Measurements from ENCODE around the gene PIEZO1. TPM values are rescaled to one million over a fixed set of nuclear protein-coding genes. Genes with fewer than 3 reads are reported as not detected.

The PIEZO1 gene
- total RNA-seq, 5 donors from 2014 or later (not counting 1 experiment from before 2014, with no cell fraction given), result 139 to 274 (median 240) TPM

DNA sequence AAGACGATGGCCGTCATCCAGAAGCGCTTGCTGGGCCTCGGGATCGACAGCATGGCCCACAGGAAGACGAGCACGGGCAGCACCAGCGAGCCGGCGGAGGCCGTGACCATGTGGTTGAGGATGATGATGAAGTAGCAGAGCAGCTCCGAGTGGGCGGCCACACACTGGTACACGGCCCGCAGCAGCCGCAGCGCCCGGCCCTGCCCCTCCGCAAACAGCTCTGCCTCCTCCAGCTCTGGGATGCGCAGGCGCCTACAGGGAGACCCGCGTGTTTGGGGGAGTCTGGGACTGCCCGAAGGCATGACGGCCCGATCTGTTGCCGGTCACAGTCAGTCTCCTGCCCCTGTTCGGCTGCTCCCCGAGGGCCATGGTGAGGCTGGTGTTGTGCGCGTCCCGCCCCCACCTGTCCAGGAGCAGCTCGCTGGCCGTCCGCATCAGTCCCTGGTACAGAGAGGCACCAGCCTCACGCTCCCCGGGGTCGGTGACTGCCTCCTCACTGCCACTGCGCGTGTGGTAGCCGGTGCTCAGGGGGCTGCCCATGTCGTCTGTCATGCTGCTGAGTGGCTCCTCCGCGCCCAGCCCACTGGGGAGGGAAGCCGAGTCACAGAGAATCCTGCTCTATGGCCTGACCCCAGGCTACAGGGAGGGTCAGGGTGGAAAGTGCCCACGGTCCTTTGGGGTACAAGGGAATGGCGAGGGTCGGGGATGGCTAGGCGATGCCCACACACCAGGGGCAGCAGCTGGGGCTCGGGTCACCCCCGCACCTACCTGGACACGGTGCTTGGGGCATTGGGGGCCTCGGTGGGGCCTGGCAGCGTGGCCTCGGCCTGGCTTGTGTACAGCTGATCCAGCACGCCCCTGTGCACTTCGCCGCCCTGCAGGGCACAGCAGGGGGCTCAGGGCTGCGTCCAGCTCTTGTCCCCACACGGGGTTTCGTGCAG, 62.9 kb downstream of the PIEZO1 start:
- H3K4me3 ChIP-seq (ENCODE audit: control insufficient read depth in 1 of 2, extremely low read depth in 1 of 2, low read length in 1 of 2), result no peak overlapping the region
- no peaks in the 10 kb centered on the region for H3K27me3 ChIP-seq (replicated peaks in 1 of 2; ENCODE audit: control insufficient read depth in 2 of 2, extremely low read depth in 1 of 2, insufficient read depth in 2 of 2, low read length in 1 of 2)
- H3K9me3 ChIP-seq, result no peaks in the 10 kb centered on the region
- H3K36me3 ChIP-seq (ENCODE audit: control insufficient read depth in 2 of 2, extremely low read depth in 1 of 2, insufficient read depth in 1 of 2, low read length in 1 of 2), result peaks cover 46 to 93% of the 10 kb centered on the region in 2 donors
- H3K9me3 Mint-ChIP-seq, result no peaks in the 10 kb centered on the region
- 96% methylated on average over 51 of the region's 61 CpGs for WGBS (ENCODE audit: insufficient coverage)
- H3K27me3 Mint-ChIP-seq, result no peaks in the 10 kb centered on the region
- H3K4me1 Mint-ChIP-seq, result peaks cover 0 to 2% (median 0%) of the 10 kb centered on the region in 3 donors
- ChIA-PET CTCF (no interaction called here), POLR2A (no interaction called here)
- peaks cover 28% of the 10 kb centered on the region for H3K36me3 Mint-ChIP-seq
- no peak for DNase-seq
- ATAC-seq (replicated peaks in 1 of 4), result no peak
- no peak overlapping the region for H3K27ac ChIP-seq (ENCODE audit: low read length)
- no peak overlapping the region for H3K4me3 Mint-ChIP-seq
- H3K4me1 ChIP-seq (ENCODE audit: control insufficient read depth in 1 of 2, extremely low read depth in 1 of 2, insufficient read depth in 2 of 2, low read length in 2 of 2), result peaks cover 0 to 5% of the 10 kb centered on the region in 2 experiments
- H3K27ac Mint-ChIP-seq, result no peak overlapping the region

- no peaks in the 10 kb centered on the region for H3K27me3 ChIP-seq (replicated peaks in 1 of 2; ENCODE audit: control insufficient read depth in 2 of 2, extremely low read depth in 1 of 2, insufficient read depth in 2 of 2, low read length in 1 of 2)
- no peaks in the 10 kb centered on the region for H3K9me3 Mint-ChIP-seq
- ATAC-seq (replicated peaks in 1 of 4) (no peak), DNase-seq (no peak)
- peaks cover 0 to 5% of the 10 kb centered on the region in 2 experiments for H3K4me1 ChIP-seq (ENCODE audit: control insufficient read depth in 1 of 2, extremely low read depth in 1 of 2, insufficient read depth in 2 of 2, low read length in 2 of 2)
- ChIA-PET CTCF (no interaction called here), POLR2A (no interaction called here)
- H3K27me3 Mint-ChIP-seq, result no peaks in the 10 kb centered on the region
- WGBS (ENCODE audit: insufficient coverage), result 94% methylated on average over 15 of the region's 17 CpGs
- H3K9me3 ChIP-seq, result no peaks in the 10 kb centered on the region
- no peak overlapping the region for H3K4me3 Mint-ChIP-seq
- H3K4me1 Mint-ChIP-seq, result peaks cover 0 to 2% (median 0%) of the 10 kb centered on the region in 3 donors
- H3K36me3 Mint-ChIP-seq, result peaks cover 30% of the 10 kb centered on the region
- no peak overlapping the region for H3K27ac Mint-ChIP-seq
- peaks cover 46 to 95% of the 10 kb centered on the region in 2 donors for H3K36me3 ChIP-seq (ENCODE audit: control insufficient read depth in 2 of 2, extremely low read depth in 1 of 2, insufficient read depth in 1 of 2, low read length in 1 of 2)
- no peak overlapping the region for H3K4me3 ChIP-seq (ENCODE audit: control insufficient read depth in 1 of 2, extremely low read depth in 1 of 2, low read length in 1 of 2)
- H3K27ac ChIP-seq (ENCODE audit: low read length), result no peak overlapping the region
These were observed 63.8 kb downstream of the PIEZO1 start for GRCh38 chr16:88721236-88721635.

GRCh38 chr16:88720396-88720970, 64.5 kb downstream of the PIEZO1 start:
- peaks cover 48 to 95% of the 10 kb centered on the region in 2 donors for H3K36me3 ChIP-seq (ENCODE audit: control insufficient read depth in 2 of 2, extremely low read depth in 1 of 2, insufficient read depth in 1 of 2, low read length in 1 of 2)
- Mint-ChIP-seq H3K4me3 (no peak overlapping the region), H3K4me1 (peaks cover 0 to 2% (median 0%) of the 10 kb centered on the region in 3 donors), H3K27ac (peak overlapping the region in 1 of 2 donors; percentile 39), H3K36me3 (peaks cover 28% of the 10 kb centered on the region), H3K27me3 (no peaks in the 10 kb centered on the region), H3K9me3 (no peaks in the 10 kb centered on the region)
- no peaks in the 10 kb centered on the region for H3K9me3 ChIP-seq
- H3K27me3 ChIP-seq (replicated peaks in 1 of 2; ENCODE audit: control insufficient read depth in 2 of 2, extremely low read depth in 1 of 2, insufficient read depth in 2 of 2, low read length in 1 of 2), result no peaks in the 10 kb centered on the region
- DNase-seq (no peak), ATAC-seq (replicated peaks in 1 of 4) (no peak)
- H3K4me3 ChIP-seq (ENCODE audit: control insufficient read depth in 1 of 2, extremely low read depth in 1 of 2, low read length in 1 of 2), result no peak overlapping the region
- ChIA-PET POLR2A (no interaction called here), CTCF (no interaction called here)
- H3K4me1 ChIP-seq (ENCODE audit: control insufficient read depth in 1 of 2, extremely low read depth in 1 of 2, insufficient read depth in 2 of 2, low read length in 2 of 2), result peaks cover 0 to 3% of the 10 kb centered on the region in 2 experiments
- no peak overlapping the region for H3K27ac ChIP-seq (ENCODE audit: low read length)
- WGBS (ENCODE audit: insufficient coverage), result 84% methylated on average over 8 of the region's 23 CpGs

DNA sequence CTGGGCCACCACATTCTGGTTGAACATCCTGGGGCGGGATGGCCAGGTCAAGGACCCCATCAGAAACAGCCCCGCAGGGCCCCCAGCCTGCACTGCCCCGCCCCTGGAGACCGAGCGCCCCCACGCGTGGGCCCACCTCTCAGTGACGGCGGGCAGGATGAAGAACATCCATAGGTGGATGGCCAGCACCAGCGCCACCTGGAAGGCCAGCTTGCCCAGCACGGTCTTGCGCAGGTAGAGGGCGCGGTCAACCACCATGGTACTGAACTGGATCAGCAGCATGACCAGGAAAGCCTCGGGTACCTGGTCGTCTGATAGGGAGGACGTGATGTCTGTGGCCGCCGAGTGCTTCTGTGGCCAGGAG, 65.1 kb downstream of the PIEZO1 start:
- H3K4me3 ChIP-seq (ENCODE audit: control insufficient read depth in 1 of 2, extremely low read depth in 1 of 2, low read length in 1 of 2), result no peak overlapping the region
- H3K36me3 Mint-ChIP-seq, result peaks cover 25% of the 10 kb centered on the region
- H3K27me3 Mint-ChIP-seq, result no peaks in the 10 kb centered on the region
- ATAC-seq (replicated peaks in 1 of 4) (no peak), DNase-seq (no peak)
- no peaks in the 10 kb centered on the region for H3K9me3 Mint-ChIP-seq
- H3K27ac Mint-ChIP-seq, result no peak overlapping the region
- H3K27me3 ChIP-seq (replicated peaks in 1 of 2; ENCODE audit: control insufficient read depth in 2 of 2, extremely low read depth in 1 of 2, insufficient read depth in 2 of 2, low read length in 1 of 2), result no peaks in the 10 kb centered on the region
- 96% methylated on average over 19 of the region's 19 CpGs for WGBS (ENCODE audit: insufficient coverage)
- H3K27ac ChIP-seq (ENCODE audit: low read length), result no peak overlapping the region
- no peaks in the 10 kb centered on the region for H3K9me3 ChIP-seq
- H3K4me1 Mint-ChIP-seq, result peaks cover 0 to 2% (median 0%) of the 10 kb centered on the region in 3 donors
- POLR2A ChIA-PET, result no interaction called here
- no peak overlapping the region for H3K4me3 Mint-ChIP-seq
- peaks cover 48 to 95% of the 10 kb centered on the region in 2 donors for H3K36me3 ChIP-seq (ENCODE audit: control insufficient read depth in 2 of 2, extremely low read depth in 1 of 2, insufficient read depth in 1 of 2, low read length in 1 of 2)
- H3K4me1 ChIP-seq (ENCODE audit: control insufficient read depth in 1 of 2, extremely low read depth in 1 of 2, insufficient read depth in 2 of 2, low read length in 2 of 2), result peaks cover 0 to 3% of the 10 kb centered on the region in 2 experiments
- CTCF ChIA-PET, result no interaction called here

DNA sequence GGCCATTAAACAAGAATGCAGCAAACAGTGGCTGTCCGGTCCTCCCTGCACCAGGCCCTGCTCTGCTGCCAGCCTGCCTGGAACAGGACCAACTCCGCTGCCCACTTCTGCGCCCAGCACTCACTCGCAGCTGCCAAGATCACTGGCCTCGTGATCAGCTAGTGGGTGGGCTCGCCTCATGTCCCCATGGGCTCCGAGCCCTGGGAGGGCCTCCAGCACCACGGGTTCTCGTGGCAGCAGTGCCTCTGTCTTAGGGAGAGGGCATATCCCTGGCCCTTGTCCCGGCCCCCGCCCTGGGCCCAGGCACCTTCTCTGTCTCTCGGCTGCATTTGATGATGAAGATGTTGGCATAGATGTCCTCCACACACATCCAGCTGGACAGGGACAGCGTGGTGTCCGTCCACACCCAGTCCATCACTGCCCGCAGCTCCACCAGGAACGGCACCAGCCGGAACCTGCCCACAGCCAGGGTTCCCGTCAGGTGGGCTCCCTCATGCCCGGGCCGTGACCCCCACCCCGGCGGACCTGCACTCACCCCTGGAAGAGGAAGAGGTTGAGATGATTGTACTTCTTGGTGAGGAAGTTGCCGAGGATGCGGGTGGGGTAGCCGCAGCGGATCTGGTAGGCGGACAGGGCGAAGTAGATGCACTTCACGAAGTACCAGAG, 65.6 kb downstream of the PIEZO1 start:
- H3K9me3 ChIP-seq, result no peaks in the 10 kb centered on the region
- ATAC-seq (replicated peaks in 1 of 4), result no peak
- peaks cover 22% of the 10 kb centered on the region for H3K36me3 Mint-ChIP-seq
- no peaks in the 10 kb centered on the region for H3K9me3 Mint-ChIP-seq
- H3K27me3 Mint-ChIP-seq, result no peaks in the 10 kb centered on the region
- no peaks in the 10 kb centered on the region for H3K27me3 ChIP-seq (replicated peaks in 1 of 2; ENCODE audit: control insufficient read depth in 2 of 2, extremely low read depth in 1 of 2, insufficient read depth in 2 of 2, low read length in 1 of 2)
- 95% methylated on average over 26 of the region's 29 CpGs for WGBS (ENCODE audit: insufficient coverage)
- peaks cover 46 to 95% of the 10 kb centered on the region in 2 donors for H3K36me3 ChIP-seq (ENCODE audit: control insufficient read depth in 2 of 2, extremely low read depth in 1 of 2, insufficient read depth in 1 of 2, low read length in 1 of 2)
- H3K4me1 ChIP-seq (ENCODE audit: control insufficient read depth in 1 of 2, extremely low read depth in 1 of 2, insufficient read depth in 2 of 2, low read length in 2 of 2), result peaks cover 0 to 3% of the 10 kb centered on the region in 2 experiments
- H3K27ac ChIP-seq (ENCODE audit: low read length), result no peak overlapping the region
- ChIA-PET CTCF (no interaction called here), POLR2A (no interaction called here)
- H3K4me3 ChIP-seq (ENCODE audit: control insufficient read depth in 1 of 2, extremely low read depth in 1 of 2, low read length in 1 of 2), result no peak overlapping the region
- no peak overlapping the region for H3K4me3 Mint-ChIP-seq
- DNase-seq, result no peak
- H3K27ac Mint-ChIP-seq, result no peak overlapping the region
- peaks cover 0 to 2% (median 0%) of the 10 kb centered on the region in 3 donors for H3K4me1 Mint-ChIP-seq

- CTCF ChIA-PET, result no interaction called here
- peak in 1 of 35 experiments; percentile 32 for DNase-seq
- Histone ChIP-seq H3K27me3 (replicated peaks in 1 of 2; ENCODE audit: control insufficient read depth in 2 of 2, extremely low read depth in 1 of 2, insufficient read depth in 2 of 2, low read length in 1 of 2) (no peaks in the 10 kb centered on the region), H3K4me3 (ENCODE audit: control insufficient read depth in 1 of 2, extremely low read depth in 1 of 2, low read length in 1 of 2) (no peak overlapping the region), H3K36me3 (ENCODE audit: control insufficient read depth in 2 of 2, extremely low read depth in 1 of 2, insufficient read depth in 1 of 2, low read length in 1 of 2) (peaks cover 40 to 96% of the 10 kb centered on the region in 2 donors), H3K9me3 (no peaks in the 10 kb centered on the region), H3K4me1 (ENCODE audit: control insufficient read depth in 1 of 2, extremely low read depth in 1 of 2, insufficient read depth in 2 of 2, low read length in 2 of 2) (peaks cover 0 to 3% of the 10 kb centered on the region in 2 experiments), H3K27ac (ENCODE audit: low read length) (no peak overlapping the region)
- H3K27ac Mint-ChIP-seq, result peak overlapping the region in 1 of 2 donors; percentile 4
- peaks cover 18% of the 10 kb centered on the region for H3K36me3 Mint-ChIP-seq
- peaks cover 0 to 2% (median 0%) of the 10 kb centered on the region in 3 donors for H3K4me1 Mint-ChIP-seq
- no peak overlapping the region for H3K4me3 Mint-ChIP-seq
- POLR2A ChIA-PET, result no interaction called here
- peak in 1 of 4 experiments; percentile 17 for ATAC-seq (replicated peaks in 1 of 4)
- 89% methylated on average over 10 of the region's 11 CpGs for WGBS (ENCODE audit: insufficient coverage)
- H3K9me3 Mint-ChIP-seq, result no peaks in the 10 kb centered on the region
- no peaks in the 10 kb centered on the region for H3K27me3 Mint-ChIP-seq
These were observed 66.8 kb downstream of the PIEZO1 start for GRCh38 chr16:88718178-88718577.
